ENCODE results near the gene PDE4DIP.
"Not testable (repeated sequence)": the region's sequence is repeated elsewhere in the genome, so short reads cannot be mapped to it uniquely, and the experiment has no call there.

The PDE4DIP gene

GRCh38 chr1:148977785-148978184 is 133.6 kb downstream of the PDE4DIP start:
- not testable (repeated sequence) for DNase-seq

GRCh38 chr1:148989378-148989777 is 145.2 kb downstream of the PDE4DIP start:
- DNase-seq: not testable (repeated sequence)

- DNase-seq: not testable (repeated sequence)
Measured at GRCh38 chr1:148990233-148990788, 146.1 kb downstream of the PDE4DIP start.

- not testable (repeated sequence) for DNase-seq
Measured at GRCh38 chr1:148991818-148992217, 147.6 kb downstream of the PDE4DIP start.

- DNase-seq: not testable (repeated sequence)
Measured at GRCh38 chr1:148992364-148992763, 148.1 kb downstream of the PDE4DIP start.

- not testable (repeated sequence) for DNase-seq
Measured at GRCh38 chr1:148996449-148997224, 152.4 kb downstream of the PDE4DIP start.

- not testable (repeated sequence) for DNase-seq
Measured at GRCh38 chr1:148997405-148997804, 153.2 kb downstream of the PDE4DIP start.

GRCh38 chr1:149002664-149003063 is 158.4 kb downstream of the PDE4DIP start:
- DNase-seq: not testable (repeated sequence)

- not testable (repeated sequence) for DNase-seq
Measured at GRCh38 chr1:149008326-149008725, 164.1 kb downstream of the PDE4DIP start.

- DNase-seq: not testable (repeated sequence)
Measured at GRCh38 chr1:149008769-149009168, 164.5 kb downstream of the PDE4DIP start.

- DNase-seq: not testable (repeated sequence)
Measured at GRCh38 chr1:149009761-149010160, 165.5 kb downstream of the PDE4DIP start.

- DNase-seq: not testable (repeated sequence)
Measured at GRCh38 chr1:149012599-149012998, 168.4 kb downstream of the PDE4DIP start.

GRCh38 chr1:149013513-149013912 is 169.3 kb downstream of the PDE4DIP start:
- DNase-seq: not testable (repeated sequence)

GRCh38 chr1:149015522-149015921 is 171.3 kb downstream of the PDE4DIP start:
- not testable (repeated sequence) for DNase-seq

- DNase-seq: not testable (repeated sequence)
Measured at GRCh38 chr1:149016626-149017025, 172.4 kb downstream of the PDE4DIP start.

GRCh38 chr1:149018577-149018976 is 174.3 kb downstream of the PDE4DIP start:
- not testable (repeated sequence) for DNase-seq

GRCh38 chr1:149024327-149024726 is 180.1 kb downstream of the PDE4DIP start:
- not testable (repeated sequence) for DNase-seq

GRCh38 chr1:149033916-149034315 is 189.7 kb downstream of the PDE4DIP start:
- not testable (repeated sequence) for DNase-seq

GRCh38 chr1:149043056-149043455 is 198.8 kb downstream of the PDE4DIP start:
- not testable (repeated sequence) for DNase-seq

GRCh38 chr1:149064611-149065010 is 220.4 kb downstream of the PDE4DIP start:
- DNase-seq: not testable (repeated sequence)

- DNase-seq: not testable (repeated sequence)
Measured at GRCh38 chr1:149075505-149076127, 231.4 kb downstream of the PDE4DIP start.

Measured in T1000 (cell line).